HG03469 (cell line): ENCODE results near the gene RAB25.
A peak's percentile ranks its signal among the peaks of the same experiment; 100 is the strongest.
"Not testable (repeated sequence)": the region's sequence is repeated elsewhere in the genome, so short reads cannot be mapped to it uniquely, and the experiment has no call there.

Source experiments
- ATAC-seq: cut with Tn5 transposase; IDR thresholded peaks from one replicate; pipeline ENCODE4 v1.9.1; 2021; ENCODE audit warnings: mild to moderate bottlenecking, moderate library complexity, moderate number of reproducible peaks; ENCODE audit not compliant: unreplicated experiment

RAB25 gene

GRCh38 chr1:156054500-156055280 lies 6.3 kb upstream of the RAB25 start, which contains the start of gene LAMTOR2:
LAMTOR2 (plus strand) TSS chr1:156054782; CDS start chr1:156054890, 108 bp downstream.
- ATAC-seq, result peak; percentile 64

DNA sequence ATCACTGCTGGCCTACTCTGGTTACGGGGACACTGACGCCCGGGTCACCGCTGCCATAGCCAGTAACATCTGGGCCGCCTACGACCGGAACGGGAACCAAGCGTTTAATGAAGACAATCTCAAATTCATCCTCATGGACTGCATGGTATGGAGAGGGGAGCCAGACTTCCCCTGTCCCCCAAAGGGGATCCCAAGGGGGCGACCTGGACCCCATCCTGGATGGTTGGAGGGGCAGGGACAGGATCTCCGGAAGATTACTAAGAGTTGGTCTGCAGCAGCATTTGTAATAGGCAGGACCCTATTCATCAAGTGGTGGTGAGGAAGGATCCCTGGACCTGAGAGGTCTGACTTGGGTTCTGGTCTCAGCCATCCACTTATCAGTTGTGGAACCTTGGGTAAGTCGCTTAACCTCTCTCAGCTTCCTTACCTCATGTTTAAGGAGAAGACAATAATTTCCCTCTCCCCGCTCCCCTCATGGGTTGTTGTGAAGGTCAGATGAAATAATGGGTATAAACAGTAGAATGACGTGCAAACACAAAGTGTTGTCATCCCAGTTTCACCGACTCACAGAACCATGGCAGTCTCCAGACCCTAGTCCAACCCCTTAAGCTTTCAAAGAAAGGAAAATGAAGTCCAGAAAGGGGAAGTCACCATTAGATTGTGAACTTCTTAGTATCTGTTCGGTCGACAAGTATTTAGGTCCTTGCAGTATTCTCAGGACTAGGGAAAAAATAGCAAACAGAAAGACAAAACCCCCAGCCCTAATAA lies 5.5 kb upstream of the RAB25 start:
- no peak for ATAC-seq

DNA sequence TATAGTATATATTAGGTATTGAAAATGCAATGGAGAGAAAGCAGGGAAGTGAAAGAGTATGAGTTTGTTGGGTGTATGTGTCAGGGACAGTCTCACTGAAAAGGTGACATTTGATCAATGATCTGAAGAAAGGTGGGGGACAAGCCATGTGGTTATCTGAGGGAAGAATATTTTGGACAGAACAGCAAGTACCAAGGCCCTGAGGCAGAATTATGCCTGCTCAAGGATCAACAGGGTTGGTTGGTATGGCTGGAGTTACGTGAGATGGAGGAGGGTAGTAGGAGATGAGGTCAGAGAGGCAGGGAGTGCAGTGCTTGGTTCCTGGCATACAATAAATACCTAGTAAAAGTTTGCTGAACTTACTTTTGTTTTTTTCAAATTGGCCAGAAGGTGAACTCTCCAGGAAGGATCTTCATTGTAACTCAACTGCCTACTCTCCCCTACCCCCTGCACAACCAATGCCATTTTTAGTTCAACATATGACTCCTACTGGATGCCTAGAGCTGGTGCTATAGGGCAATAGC lies 4.6 kb upstream of the RAB25 start:
- no peak for ATAC-seq

DNA sequence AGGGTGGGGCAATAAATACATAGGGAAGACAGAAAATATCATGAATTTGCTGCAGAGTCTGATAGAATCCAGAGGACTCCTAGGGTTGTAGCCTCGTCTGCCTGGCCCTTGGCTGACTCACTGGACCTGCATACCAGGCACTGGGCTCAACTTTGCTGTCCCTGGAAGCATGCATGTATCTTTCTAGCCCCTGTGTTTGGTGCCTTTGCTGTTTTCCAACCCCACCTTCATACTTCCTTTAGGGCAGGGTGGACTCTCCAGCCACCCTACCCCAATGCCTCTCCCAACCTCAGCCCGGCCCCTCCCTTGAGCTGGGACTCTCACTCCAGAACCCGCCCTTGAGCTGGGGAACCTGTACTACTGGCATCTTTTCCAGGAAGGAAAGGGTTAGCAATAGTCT lies 1.2 kb downstream of the RAB25 start:
- ATAC-seq, result no peak

GRCh38 chr1:156063997-156064285 lies 3.0 kb downstream of the RAB25 start:
- no peak for ATAC-seq

DNA sequence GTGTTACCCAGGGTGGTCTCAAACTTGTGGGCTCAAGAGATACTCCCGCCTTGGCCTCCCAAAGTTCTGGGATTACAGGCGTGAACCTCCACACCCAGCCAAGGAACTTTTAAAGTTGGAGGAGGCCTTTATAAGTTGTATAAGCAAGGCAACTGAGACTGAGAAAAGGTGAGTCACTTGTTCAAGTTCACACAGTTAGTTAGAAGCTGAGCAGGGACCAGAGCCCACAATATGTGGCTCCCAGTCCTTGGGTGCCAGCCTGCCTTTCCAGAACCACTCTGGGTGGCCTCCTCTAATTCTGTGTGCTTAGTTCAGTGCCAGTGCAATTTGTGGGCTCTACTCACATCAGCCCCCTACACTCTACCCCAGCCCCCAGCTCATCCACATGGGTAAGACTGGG lies 3.7 kb downstream of the RAB25 start:
- ATAC-seq, result no peak

DNA sequence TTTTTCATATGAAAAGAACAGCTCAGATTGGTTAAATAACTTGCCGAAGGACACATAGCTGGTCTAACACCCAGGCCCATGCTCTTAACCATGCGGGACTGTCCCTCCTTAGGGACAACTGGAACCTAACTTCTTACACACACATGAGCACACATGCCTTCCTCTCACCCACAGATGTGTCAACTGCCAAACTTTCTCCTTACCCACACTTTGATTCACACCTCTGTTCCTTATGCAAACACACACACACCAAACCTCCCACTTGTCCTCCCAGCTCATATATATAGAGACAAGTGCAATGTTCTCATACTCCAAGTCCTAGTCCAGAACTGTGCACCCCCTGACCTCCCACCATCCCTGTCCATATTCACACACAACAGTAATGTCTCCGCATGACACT lies 4.3 kb downstream of the RAB25 start:
- no peak for ATAC-seq

DNA sequence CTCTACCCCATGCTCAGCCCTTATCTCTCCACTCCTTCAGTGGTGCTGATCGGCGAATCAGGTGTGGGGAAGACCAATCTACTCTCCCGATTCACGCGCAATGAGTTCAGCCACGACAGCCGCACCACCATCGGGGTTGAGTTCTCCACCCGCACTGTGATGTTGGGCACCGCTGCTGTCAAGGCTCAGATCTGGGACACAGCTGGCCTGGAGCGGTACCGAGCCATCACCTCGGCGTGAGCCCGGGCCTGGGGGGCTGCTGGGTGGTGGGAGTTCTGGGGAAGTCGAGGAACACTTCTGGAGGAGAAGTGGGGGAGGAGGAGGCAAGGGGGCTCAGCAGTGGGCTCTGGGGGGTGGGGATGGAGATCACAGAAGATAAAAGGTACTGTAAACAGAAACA lies 4.9 kb downstream of the RAB25 start:
- no peak for ATAC-seq

GRCh38 chr1:156067262-156067661 lies 6.3 kb downstream of the RAB25 start:
- ATAC-seq, result no peak

GRCh38 chr1:156069490-156070455 lies 8.8 kb downstream of the RAB25 start:
- no peak for ATAC-seq

- ATAC-seq, result no peak
These were observed 9.6 kb downstream of the RAB25 start for GRCh38 chr1:156070548-156070947.

- ATAC-seq, result not testable (repeated sequence)
These were observed 10.4 kb downstream of the RAB25 start for GRCh38 chr1:156071332-156071816.

DNA sequence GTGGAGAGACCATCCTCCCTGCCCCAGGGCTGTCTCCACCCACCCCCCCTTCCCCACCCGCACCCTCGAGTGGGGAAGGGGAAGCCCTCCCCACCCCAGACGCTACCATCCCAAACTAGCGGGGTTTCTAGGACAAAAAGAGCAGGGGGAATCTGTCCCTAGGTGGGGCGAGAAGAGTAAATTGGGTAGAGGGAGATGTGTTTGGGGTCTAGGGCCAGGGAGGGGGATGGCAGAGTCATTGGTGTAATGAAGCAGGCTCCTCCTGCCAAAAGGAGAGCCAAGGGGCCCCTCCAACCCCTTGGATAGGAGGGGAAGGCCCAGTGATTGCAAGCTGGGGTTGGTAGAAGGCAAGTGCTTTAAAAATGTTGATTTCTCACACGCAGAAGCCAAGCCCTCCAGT lies 11.3 kb downstream of the RAB25 start:
- no peak for ATAC-seq

DNA sequence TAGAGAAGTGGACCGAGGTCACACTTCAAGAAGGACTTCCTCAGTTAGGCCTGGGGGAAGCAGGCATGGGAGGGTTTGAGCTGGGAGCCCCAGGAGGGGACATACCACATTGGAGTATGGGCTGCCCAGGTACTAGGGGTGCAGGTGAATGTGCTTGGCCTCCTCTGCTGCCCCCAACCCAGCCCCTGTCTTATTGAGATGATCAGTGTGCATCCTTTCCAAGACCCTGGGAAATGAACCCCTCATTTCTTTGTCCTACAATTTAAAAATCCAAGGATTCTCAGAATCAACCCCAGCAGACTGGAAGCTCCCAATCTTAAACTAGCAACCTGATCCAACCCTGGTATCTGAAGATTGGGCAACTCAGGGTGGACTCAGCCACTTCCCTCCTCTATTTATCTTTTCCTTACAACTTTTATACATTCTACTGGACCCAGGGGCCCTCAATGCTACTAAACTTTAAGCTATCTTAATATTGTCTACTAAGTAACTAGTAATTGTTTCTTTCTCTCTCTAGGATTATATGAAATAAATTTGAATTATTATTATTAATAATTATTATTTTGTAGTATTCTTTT lies 12.2 kb downstream of the RAB25 start:
- ATAC-seq, result no peak

DNA sequence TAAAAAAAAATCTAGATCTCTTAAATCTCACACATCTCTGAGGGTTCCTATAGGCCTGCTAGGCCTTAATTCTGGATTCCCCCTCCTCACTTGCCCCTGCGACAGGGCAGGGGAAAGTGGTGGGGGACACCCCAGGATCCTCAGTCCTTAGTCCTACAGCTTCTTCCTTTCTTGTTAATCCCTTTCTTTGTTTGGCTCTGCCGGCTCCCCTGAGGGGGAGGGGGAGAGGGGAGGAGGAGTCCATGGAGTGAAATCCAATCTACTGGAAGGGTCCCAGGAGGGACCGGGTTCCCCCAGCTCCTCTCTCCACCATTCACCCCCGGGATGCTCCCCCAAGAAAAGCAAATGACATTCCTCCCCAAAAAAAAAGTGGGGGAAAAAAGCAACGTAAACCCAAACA lies 12.8 kb downstream of the RAB25 start:
- ATAC-seq, result no peak

- ATAC-seq, result no peak
These were observed 13.7 kb downstream of the RAB25 start for GRCh38 chr1:156074661-156075060.

DNA sequence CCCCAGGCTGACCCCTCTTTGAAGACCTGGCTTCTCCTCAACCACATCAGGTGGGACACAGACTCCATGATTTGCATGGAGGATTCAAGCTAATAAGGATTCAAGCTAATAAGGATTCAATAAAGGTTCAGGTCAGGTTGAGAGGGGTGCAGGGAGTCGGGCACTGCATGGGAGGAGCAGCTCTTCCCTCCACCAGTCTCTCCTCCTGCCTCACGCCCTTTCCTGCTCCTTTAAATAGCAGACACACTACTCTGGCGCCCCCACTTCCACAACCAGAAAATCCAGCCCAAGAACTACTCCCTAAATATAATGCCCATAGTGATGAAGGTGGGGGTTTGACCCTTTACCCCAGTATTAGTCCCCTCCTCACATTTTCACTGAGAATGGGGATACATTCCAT lies 14.2 kb downstream of the RAB25 start:
- ATAC-seq, result no peak

GRCh38 chr1:156075775-156076204 lies 14.8 kb downstream of the RAB25 start:
- no peak for ATAC-seq

DNA sequence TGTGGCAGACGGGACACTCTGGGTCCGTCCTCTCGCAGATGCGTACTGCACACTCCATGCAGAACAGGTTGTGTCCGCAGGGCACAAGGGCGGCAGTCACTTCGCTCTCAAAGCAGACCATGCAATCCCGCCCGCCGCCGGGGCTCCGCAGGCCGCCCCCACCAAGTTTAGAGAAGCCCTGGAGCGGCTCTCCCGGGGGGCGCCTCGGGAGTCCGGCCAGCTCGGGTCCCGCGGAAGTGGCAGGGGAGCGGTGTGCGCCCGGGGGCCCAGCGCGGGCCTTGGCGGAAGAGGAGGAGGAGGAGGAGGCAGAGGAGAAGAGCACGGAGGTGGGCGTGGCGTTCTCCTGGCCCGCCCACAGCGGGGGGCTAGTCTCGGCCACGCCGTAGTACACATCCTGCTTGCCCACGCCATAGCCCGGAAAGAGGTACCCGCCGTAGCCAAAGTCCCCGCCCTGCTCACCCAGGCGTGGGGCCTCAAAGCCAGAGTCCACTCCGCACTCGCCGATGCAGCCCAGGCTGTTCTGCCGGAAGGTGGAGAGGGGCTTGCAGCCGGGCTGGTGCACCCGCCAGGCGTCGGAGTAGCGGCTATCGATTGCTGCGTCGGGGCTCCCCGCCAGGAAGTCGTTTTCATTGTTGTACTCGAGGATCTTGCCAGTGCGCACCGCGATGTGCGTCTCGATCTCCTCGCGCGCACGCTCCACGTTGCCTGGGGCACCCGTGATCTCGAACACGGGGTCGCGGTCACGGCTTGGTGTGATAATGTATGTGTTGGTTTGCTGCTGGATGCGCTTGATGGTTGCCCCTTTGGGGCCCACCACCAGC lies 15.9 kb downstream of the RAB25 start:
- ATAC-seq, result no peak

- ATAC-seq, result no peak
These were observed 16.4 kb downstream of the RAB25 start for GRCh38 chr1:156077430-156077760.
